UCSD-AML1 (cell line): Measurements from ENCODE around the gene E2F7.
"Not testable (repeated sequence)": the region's sequence is repeated elsewhere in the genome, so short reads cannot be mapped to it uniquely, and the experiment has no call there.

Source experiments
- DNase-seq: peaks from one replicate; lab custom pipeline; 2025; ENCODE audit not compliant: unreplicated experiment; lab: John Stamatoyannopoulos, UW

Gene E2F7, protein sequence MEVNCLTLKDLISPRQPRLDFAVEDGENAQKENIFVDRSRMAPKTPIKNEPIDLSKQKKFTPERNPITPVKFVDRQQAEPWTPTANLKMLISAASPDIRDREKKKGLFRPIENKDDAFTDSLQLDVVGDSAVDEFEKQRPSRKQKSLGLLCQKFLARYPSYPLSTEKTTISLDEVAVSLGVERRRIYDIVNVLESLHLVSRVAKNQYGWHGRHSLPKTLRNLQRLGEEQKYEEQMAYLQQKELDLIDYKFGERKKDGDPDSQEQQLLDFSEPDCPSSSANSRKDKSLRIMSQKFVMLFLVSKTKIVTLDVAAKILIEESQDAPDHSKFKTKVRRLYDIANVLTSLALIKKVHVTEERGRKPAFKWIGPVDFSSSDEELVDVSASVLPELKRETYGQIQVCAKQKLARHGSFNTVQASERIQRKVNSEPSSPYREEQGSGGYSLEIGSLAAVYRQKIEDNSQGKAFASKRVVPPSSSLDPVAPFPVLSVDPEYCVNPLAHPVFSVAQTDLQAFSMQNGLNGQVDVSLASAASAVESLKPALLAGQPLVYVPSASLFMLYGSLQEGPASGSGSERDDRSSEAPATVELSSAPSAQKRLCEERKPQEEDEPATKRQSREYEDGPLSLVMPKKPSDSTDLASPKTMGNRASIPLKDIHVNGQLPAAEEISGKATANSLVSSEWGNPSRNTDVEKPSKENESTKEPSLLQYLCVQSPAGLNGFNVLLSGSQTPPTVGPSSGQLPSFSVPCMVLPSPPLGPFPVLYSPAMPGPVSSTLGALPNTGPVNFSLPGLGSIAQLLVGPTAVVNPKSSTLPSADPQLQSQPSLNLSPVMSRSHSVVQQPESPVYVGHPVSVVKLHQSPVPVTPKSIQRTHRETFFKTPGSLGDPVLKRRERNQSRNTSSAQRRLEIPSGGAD

GRCh38 chr12:77065361-77066204 is at the start of gene E2F7:
E2F7 (minus strand) TSS chr12:77065569; CDS start chr12:77064635, 934 bp downstream.
- DNase-seq, result peak; percentile 83

GRCh38 chr12:77113971-77114370 is 48.6 kb upstream of the E2F7 start:
- no peak for DNase-seq

- no peak for DNase-seq
Measured at GRCh38 chr12:77108707-77109106, 43.3 kb upstream of the E2F7 start.

- DNase-seq, result no peak
Measured at GRCh38 chr12:77107121-77107520, 41.8 kb upstream of the E2F7 start.

- no peak for DNase-seq
Measured at GRCh38 chr12:77104792-77105191, 39.4 kb upstream of the E2F7 start.

DNA sequence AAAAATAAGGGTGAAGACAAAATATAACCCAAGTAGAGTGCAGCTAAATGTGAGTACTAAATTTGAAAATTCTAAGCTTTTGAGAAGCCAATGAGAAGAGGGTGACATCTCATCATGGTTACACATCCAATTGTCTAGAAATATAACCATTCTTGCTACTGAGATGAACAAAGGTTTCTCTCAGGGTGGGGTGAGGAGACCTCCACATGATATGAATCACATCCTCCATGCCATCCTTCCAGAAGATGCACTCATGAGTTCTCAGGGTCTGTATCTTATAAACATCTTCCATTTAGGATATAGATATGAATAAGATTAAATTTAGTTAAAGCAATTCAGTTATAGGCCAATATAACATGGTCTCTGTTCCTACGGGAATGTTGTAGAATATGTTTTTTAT is 38.9 kb upstream of the E2F7 start:
- DNase-seq, result no peak

DNA sequence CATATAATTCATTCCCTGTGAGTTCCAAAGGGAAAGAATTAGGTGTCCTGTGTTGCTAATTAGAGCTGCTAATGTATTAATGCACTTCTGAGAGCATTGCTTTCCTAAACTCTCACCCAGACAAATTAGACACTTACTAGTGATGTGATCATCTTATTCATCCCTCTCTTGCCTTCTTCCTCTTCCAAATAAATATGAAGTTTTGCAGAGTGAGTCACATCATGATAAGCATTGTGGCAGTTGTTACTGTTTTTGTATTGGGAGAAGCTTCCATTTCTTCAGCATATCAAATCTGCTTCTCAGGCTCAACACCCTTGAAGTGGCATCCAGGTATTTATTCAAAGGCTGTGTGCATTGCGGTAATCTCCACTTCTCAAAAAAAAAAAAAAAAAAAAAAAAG is 37.3 kb upstream of the E2F7 start:
- no peak for DNase-seq

- DNase-seq, result no peak
Measured at GRCh38 chr12:77102123-77102522, 36.8 kb upstream of the E2F7 start.

GRCh38 chr12:77099799-77100198 is 34.4 kb upstream of the E2F7 start:
- DNase-seq, result no peak

DNA sequence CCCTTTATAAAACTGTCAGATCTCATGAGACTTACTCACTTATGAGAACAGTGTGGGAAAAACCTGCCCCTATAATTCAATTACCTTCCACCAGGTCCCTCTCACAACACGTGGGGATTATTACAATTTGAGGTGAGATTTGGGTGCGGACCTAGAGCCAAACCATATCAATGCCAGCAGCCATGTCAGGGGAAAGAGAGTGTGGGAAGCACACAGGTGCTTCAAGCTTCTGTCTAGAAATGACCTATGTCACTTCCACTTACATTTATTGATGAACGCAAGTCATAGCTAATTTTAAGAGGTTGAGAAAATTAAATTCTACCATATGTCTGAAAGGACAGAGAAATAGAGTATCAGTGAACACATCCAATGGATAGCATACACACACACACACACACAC is 32.5 kb upstream of the E2F7 start:
- no peak for DNase-seq

DNA sequence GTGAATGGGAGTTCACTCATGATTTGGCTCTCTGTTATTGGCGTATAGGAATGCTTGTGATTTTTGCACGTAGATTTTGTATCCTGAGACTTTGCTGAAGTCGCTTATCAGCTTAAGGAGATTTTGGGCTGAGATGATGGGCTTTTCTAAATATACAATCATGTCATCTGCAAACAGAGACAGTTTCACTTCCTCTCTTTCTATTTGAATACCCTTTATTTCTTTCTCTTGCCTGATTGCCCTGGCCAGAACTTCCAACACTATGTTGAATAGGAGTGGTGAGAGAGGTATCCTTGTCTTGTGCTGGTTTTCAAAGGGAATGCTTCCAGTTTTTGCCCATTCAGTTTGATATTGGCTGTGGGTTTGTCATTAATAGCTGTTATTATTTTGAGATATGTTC is 26.9 kb upstream of the E2F7 start:
- DNase-seq, result not testable (repeated sequence)

DNA sequence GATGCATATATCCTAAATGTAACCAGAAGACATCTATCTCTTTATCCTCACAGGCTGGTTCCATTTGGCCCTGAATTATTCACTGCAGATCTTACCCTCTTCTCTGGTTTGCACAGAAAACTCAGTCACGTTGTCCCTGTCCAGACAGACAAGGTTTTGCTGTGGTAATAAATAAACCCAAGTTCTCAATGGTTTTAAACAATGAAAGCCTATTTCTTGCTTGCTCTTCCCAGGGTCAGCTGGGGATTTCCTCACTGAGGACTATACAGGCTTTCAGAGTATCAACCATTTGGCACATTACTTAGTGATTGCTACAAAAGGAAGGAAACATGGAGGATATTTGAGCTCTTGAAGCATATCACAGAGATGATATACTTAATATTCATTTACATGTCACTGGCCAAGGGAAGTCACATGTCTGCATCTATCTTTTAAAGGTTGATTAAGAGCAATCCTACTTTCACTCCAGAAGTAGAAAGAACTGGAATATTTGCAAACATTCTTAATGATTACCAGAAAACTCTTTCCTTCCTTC is 24.4 kb upstream of the E2F7 start:
- no peak for DNase-seq

- no peak for DNase-seq
Measured at GRCh38 chr12:77087427-77087826, 22.1 kb upstream of the E2F7 start.

GRCh38 chr12:77082021-77082420 is 16.7 kb upstream of the E2F7 start:
- DNase-seq, result no peak

GRCh38 chr12:77079631-77080030 is 14.3 kb upstream of the E2F7 start:
- DNase-seq, result no peak

DNA sequence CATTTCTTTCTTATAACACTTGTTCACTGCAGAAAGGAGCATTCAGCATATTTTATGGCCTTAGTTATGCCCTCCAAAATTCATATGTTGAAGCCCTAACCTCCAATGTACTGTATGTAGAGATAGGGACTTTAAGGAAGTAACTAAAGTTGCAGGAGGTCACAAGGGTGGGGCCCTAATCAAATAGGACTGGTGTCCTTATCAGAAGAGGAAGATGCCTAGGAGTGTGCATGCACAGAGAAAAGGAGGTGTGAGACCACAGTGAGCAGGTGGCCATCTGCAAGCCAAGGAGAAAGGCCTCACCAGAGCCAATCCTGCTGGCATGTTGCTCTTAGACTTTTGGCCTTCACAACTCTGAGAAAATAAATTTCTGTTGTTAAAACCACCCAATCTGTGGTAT is 12.9 kb upstream of the E2F7 start:
- DNase-seq, result no peak

DNA sequence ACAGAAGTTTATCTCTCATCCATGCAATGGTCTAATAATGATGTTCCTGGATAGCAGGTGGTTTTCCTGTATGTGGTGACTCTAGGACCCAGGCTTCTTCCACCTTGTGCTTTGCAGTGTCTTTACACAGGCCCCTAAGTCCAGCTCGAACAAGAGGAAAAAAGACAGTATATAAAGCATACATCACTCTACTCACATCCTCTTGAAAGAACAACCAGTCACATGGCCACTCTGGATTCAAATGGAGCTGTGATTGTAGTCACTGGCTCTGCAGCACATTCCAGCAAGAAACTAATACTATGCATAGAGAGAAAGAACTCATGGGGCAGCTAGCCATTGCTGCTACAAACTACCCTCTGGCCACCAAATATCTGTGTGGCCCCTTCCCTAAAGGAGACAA is 11.5 kb upstream of the E2F7 start:
- DNase-seq, result no peak

GRCh38 chr12:77073894-77074293 is 8.5 kb upstream of the E2F7 start:
- DNase-seq, result not testable (repeated sequence)

DNA sequence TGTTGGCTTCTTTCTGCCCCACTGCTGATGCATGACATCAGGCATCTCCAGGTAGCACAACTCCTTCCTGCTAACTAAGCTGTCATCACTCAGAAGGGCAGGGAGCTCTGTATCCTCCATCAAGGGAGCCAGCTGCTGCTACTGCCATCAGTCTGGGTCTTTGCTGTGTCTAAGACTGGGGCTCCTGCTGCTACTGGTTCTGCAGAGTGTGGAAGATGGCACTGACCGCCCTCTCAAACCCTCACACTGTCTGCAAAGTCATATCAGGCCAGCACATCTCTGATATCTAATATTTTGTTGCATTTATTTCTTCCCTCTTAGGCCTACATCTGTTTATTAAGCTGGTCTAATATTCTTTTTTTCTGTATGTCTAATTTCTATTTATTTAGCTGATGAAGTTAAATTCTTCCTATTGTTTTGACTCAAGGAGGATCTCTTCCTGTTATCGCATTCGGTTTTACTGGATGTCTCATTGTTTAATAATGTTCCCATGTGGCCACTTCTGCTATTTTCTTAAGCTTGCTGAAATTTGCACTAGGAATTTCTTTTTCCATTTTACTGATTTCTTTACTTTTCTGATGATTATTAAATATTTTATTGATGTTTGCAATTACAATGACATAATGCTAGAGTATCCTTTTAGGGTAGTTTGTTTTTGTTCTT is 7.6 kb upstream of the E2F7 start:
- DNase-seq, result no peak

DNA sequence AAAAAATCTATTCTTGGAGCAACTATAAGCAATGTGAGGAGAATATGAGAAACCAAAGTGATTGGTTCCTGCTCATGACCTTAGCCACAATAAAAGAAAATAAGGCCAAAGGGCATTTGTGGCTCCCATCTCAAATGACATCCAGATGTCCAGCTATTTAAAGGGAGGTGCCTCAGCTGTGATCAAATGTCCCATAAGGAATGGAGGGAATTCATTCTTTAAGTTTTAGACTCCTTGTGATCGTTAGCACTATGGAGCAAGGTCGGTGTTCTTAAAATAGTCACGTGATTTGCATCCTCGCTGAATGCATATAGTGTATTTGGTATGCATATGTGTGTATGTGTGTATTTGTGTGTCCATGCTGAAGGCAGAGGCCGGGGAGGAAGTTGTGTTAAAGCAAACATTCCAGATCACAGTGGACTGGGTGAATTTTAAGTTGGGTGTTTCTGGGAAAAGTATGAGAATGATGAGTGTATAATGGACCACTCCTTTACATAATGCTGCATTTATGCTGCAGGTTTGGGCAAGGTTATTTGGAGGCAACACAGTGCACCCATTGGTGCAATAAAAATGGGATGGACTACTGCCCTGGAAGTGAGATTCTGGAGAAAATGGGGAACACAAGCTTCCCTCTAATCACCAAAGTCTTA is 5.6 kb upstream of the E2F7 start:
- DNase-seq, result no peak
